Common myeloid progenitor, CD34-positive (primary cell): Measurements from ENCODE around the gene ARF3.
A peak's percentile ranks its signal among the peaks of the same experiment; 100 is the strongest.

ENCODE experiments used
- CTCF ChIA-PET: fragments of 350-600 bp; sonication (Branson Sonifier 250); formaldehyde crosslinking; loops from one replicate; lab custom pipeline; 2021; ENCODE audit warnings: antibody characterized with exemption; lab: Charles Lee
- POLR2A ChIA-PET: fragments of 350-600 bp; sonication (Branson Sonifier 250); formaldehyde crosslinking; loops from one replicate; lab custom pipeline; 2021; ENCODE audit warnings: antibody characterized with exemption; lab: Charles Lee
- DNase-seq, 3 donors: peaks; one replicate each; pipeline versions ENCODE4 v3.0.0 to v3.0.0-alpha.2; 2013
- H3K27ac ChIP-seq, 2 experiments: 1 replicate in 1 of 2; 2 replicates in 1 of 2; pipeline ENCODE4 v1.7.0; 2013; ENCODE audit warnings: inconsistent platforms in 2 of 2, low read length in 2 of 2, mild to moderate bottlenecking in 2 of 2, low read depth in 1 of 2, moderate library complexity in 1 of 2; ENCODE audit not compliant: severe bottlenecking in 2 of 2, insufficient read depth in 1 of 2, poor library complexity in 1 of 2
- H3K27me3 ChIP-seq, 5 experiments: replicated peaks in 2 of 5; 1 replicate in 3 of 5; 2 replicates in 2 of 5; pipeline versions ENCODE4 v1.6.1 to v1.7.0; 2013; ENCODE audit warnings: low read length in 4 of 5, mild to moderate bottlenecking in 2 of 5, moderate library complexity in 2 of 5, inconsistent platforms in 1 of 5; ENCODE audit not compliant: insufficient read depth in 5 of 5, control insufficient read depth in 4 of 5
- H3K36me3 ChIP-seq, 4 experiments: 1 replicate in 2 of 4; 2 replicates in 2 of 4; pipeline versions ENCODE4 v1.6.1 to v1.7.0; 2013; ENCODE audit warnings: low read length in 3 of 4, control low read depth in 1 of 4, mild to moderate bottlenecking in 1 of 4; ENCODE audit not compliant: control insufficient read depth in 4 of 4, insufficient read depth in 4 of 4
- H3K4me1 ChIP-seq, 4 experiments: 1 replicate in 3 of 4; 2 replicates in 1 of 4; pipeline versions ENCODE4 v1.6.1 to v1.7.1; 2013; ENCODE audit warnings: low read length in 3 of 4, mild to moderate bottlenecking in 3 of 4, control low read depth in 1 of 4, inconsistent platforms in 1 of 4, moderate library complexity in 1 of 4; ENCODE audit not compliant: control insufficient read depth in 4 of 4, insufficient read depth in 4 of 4; ENCODE audit errors: control extremely low read depth in 1 of 4
- H3K4me3 ChIP-seq, 7 experiments: 1 replicate in 4 of 7; 2 replicates in 3 of 7; pipeline versions ENCODE4 v1.5.1 to v1.7.0; 2013; ENCODE audit warnings: mild to moderate bottlenecking in 7 of 7, low read length in 6 of 7, moderate library complexity in 6 of 7, inconsistent platforms in 2 of 7, low read depth in 2 of 7, control low read depth in 1 of 7; ENCODE audit not compliant: insufficient read depth in 4 of 7, control insufficient read depth in 1 of 7; ENCODE audit errors: extremely low read depth in 1 of 7
- H3K9me3 ChIP-seq, 5 experiments: 1 replicate in 4 of 5; 2 replicates in 1 of 5; pipeline versions ENCODE4 v1.6.1 to v1.7.1; 2013; ENCODE audit warnings: low read length in 4 of 5, mild to moderate bottlenecking in 2 of 5, inconsistent platforms in 1 of 5, low read depth in 1 of 5, moderate library complexity in 1 of 5; ENCODE audit not compliant: control insufficient read depth in 4 of 5, insufficient read depth in 2 of 5; ENCODE audit errors: control extremely low read depth in 1 of 5
- WGBS: methylation state at CpG from one replicate; pipeline ENCODE4 v1.1.5; 2013; ENCODE audit not compliant: insufficient coverage; 5-methylcytosine and 5-hydroxymethylcytosine counted together

The ARF3 gene

GRCh38 chr12:48990552-48990951, 33.3 kb upstream of the ARF3 start:
- ChIA-PET CTCF (interaction anchor here (1.0 to 75.7 kb wide), 6 partner anchors 9 to 138 kb away, joined by 3 to 1637 read pairs (median 161); partner anchors contain the start of genes ARF3, DDN, FKBP11 and PRKAG1), POLR2A (no interaction called here)
- Histone ChIP-seq H3K27ac (no peak overlapping the region), H3K27me3 (peaks cover 8 to 73% (median 38%) of the 10 kb centered on the region in 5 experiments), H3K36me3 (no peaks in the 10 kb centered on the region), H3K9me3 (no peaks in the 10 kb centered on the region), H3K4me1 (peaks cover 0 to 7% (median 6%) of the 10 kb centered on the region in 4 experiments), H3K4me3 (no peak overlapping the region)
- no peak for DNase-seq

DNA sequence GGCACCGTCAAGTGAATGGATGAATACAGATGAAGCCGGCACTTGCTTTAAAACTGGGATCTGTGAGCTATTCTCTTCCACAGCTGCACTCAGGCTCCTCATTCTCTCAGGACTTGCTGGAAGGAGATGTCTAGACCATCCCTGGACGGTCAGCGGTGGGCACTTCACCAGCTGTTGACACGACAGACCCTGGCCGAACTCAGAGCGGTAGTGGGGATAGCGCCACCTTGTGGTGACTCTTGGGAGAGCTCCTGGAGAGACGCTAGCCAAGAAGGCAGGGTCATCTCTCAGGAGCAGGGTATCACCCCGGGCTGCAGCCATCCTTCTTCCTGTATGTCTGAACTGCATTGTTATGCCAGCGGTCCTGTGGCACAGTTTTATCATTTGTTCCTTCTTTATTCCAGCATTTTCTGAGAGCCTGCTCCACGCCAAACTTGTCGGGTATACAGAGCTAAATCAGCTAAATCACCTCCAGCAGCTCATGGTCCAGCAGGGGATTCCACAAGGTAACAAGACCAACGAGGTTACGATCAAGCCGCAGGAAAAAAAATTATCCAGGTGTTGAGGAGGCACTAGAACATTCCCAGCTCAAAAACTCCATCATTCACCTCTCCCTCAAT, 30.9 kb upstream of the ARF3 start:
- POLR2A ChIA-PET: interaction anchor here (0.6 to 1.6 kb wide), 2 partner anchors 9 to 10 kb away, joined by 3 to 7 read pairs; partner anchors contain the start of gene WNT1
- Histone ChIP-seq H3K27ac (no peak overlapping the region), H3K36me3 (no peaks in the 10 kb centered on the region), H3K9me3 (no peaks in the 10 kb centered on the region), H3K4me1 (no peaks in the 10 kb centered on the region), H3K27me3 (peaks cover 5 to 73% (median 38%) of the 10 kb centered on the region in 5 experiments), H3K4me3 (no peak overlapping the region)
- 31% methylated on average over 16 of the region's 16 CpGs for WGBS
- DNase-seq: peak; percentile 47 to 69 (median 60)
- CTCF ChIA-PET: interaction anchor here (0.8 to 75.7 kb wide), 25 partner anchors 11 to 270 kb away, joined by 3 to 1637 read pairs (median 6); partner anchors contain the start of genes ARF3, DDN, DDX23 and FKBP11

GRCh38 chr12:48986720-48987291, 29.5 kb upstream of the ARF3 start:
- Histone ChIP-seq H3K27me3 (peaks cover 9 to 81% (median 49%) of the 10 kb centered on the region in 5 experiments), H3K9me3 (no peaks in the 10 kb centered on the region), H3K4me1 (peaks cover 0 to under 1% (median 0%) of the 10 kb centered on the region in 4 experiments), H3K36me3 (no peaks in the 10 kb centered on the region), H3K4me3 (no peak overlapping the region), H3K27ac (no peak overlapping the region)
- no peak for DNase-seq
- POLR2A ChIA-PET: no interaction called here
- CTCF ChIA-PET: interaction anchor here (1.1 to 75.7 kb wide), 7 partner anchors 4 to 134 kb away, joined by 3 to 1637 read pairs (median 17); partner anchors contain the start of genes ARF3, DDN, DDX23 and FKBP11
- 72% methylated on average over 12 of the region's 23 CpGs for WGBS

GRCh38 chr12:48985901-48986300, 28.6 kb upstream of the ARF3 start:
- Histone ChIP-seq H3K27ac (no peak overlapping the region), H3K4me1 (peaks cover 0 to 10% (median 8%) of the 10 kb centered on the region in 4 experiments), H3K9me3 (no peaks in the 10 kb centered on the region), H3K36me3 (no peaks in the 10 kb centered on the region), H3K4me3 (no peak overlapping the region), H3K27me3 (peaks cover 9 to 84% (median 49%) of the 10 kb centered on the region in 5 experiments)
- ChIA-PET POLR2A (interaction anchor here (1.2 kb wide), 1 partner anchor 11 kb away, joined by 3 read pairs; no protein-coding TSS in a partner anchor), CTCF (interaction anchor here (1.1 to 75.7 kb wide), 6 partner anchors 5 to 58 kb away, joined by 3 to 1637 read pairs (median 290); partner anchors contain the start of genes ARF3, DDN, FKBP11 and WNT1)
- 100% methylated on average over 1 of the region's 2 CpGs for WGBS
- no peak for DNase-seq

GRCh38 chr12:48985475-48985897, 28.2 kb upstream of the ARF3 start:
- WGBS: 32% methylated on average over 2 of the region's 10 CpGs
- ChIA-PET CTCF (interaction anchor here (1.1 to 75.7 kb wide), 6 partner anchors 5 to 58 kb away, joined by 3 to 1637 read pairs (median 290); partner anchors contain the start of genes ARF3, DDN, FKBP11 and WNT1), POLR2A (interaction anchor here (1.2 kb wide), 1 partner anchor 12 kb away, joined by 3 read pairs; no protein-coding TSS in a partner anchor)
- no peak for DNase-seq
- no peaks in the 10 kb centered on the region for H3K9me3 ChIP-seq
- H3K27ac ChIP-seq: no peak overlapping the region
- H3K4me3 ChIP-seq: no peak overlapping the region
- peaks cover 7 to 86% (median 49%) of the 10 kb centered on the region in 5 experiments for H3K27me3 ChIP-seq
- H3K36me3 ChIP-seq: no peaks in the 10 kb centered on the region
- H3K4me1 ChIP-seq: peaks cover 0 to 14% (median 12%) of the 10 kb centered on the region in 4 experiments

DNA sequence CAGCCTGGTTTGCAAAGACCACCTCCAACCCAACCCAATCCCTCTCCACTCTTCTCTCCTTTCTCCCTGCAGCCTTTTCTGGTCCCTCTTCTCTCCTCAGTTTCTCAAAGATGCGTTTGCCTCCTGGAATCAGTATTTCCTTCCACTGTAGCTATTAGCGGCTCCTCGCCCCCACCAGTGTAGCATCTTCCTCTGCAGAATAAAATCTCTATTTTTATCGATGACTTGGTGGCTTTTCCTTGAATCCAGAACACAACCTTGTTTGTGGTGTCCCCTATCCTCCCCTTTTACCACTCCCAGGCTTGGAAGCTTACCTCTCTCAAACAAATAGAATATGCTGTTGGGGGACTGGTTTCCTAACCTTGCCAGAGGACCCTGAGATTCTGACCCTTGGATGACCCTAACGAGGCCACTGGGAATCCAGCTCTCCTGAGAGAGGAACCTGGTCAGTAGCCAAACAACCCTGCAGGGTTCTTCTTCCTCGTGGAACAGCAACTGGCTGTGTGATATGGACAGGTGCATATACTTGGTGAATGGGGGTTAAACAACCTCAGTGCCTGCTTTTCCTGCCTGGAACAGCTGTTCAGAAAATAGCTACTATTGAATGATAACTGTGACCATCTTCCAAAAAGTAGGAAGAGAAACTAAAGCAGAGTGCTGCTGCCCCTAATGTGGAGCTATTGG, 25.3 kb upstream of the ARF3 start:
- no peaks in the 10 kb centered on the region for H3K36me3 ChIP-seq
- H3K9me3 ChIP-seq: no peaks in the 10 kb centered on the region
- POLR2A ChIA-PET: no interaction called here
- peaks cover 3 to 97% (median 60%) of the 10 kb centered on the region in 5 experiments for H3K27me3 ChIP-seq
- no peak overlapping the region for H3K27ac ChIP-seq
- CTCF ChIA-PET: interaction anchor here (0.6 to 75.7 kb wide), 5 partner anchors 8 to 699 kb away, joined by 3 to 1637 read pairs (median 578); partner anchors contain the start of genes ARF3, DDN, FKBP11 and WNT1
- H3K4me1 ChIP-seq: peaks cover 0 to 42% (median 40%) of the 10 kb centered on the region in 4 experiments
- 80% methylated on average over 6 of the region's 6 CpGs for WGBS
- H3K4me3 ChIP-seq: no peak overlapping the region
- DNase-seq: no peak
